ENCODE data around the gene RORB.

RORB gene

GRCh38 chr9:74501570-74501969, 4.4 kb downstream of the RORB start:
- no peak overlapping the region for H3K18ac ChIP-seq (ENCODE audit: low read length)
- no peak overlapping the region for H3K4me2 ChIP-seq (ENCODE audit: low read length)
- H2AK5ac ChIP-seq (ENCODE audit: low read length) = no peak overlapping the region
- H3K27ac ChIP-seq (ENCODE audit: low read depth, low read length) = no peak overlapping the region
- H2BK5ac ChIP-seq (ENCODE audit: low read length) = no peak overlapping the region
- H2BK15ac ChIP-seq (replicated peaks; ENCODE audit: low read depth) = no peak overlapping the region
- no peak overlapping the region for H3K56ac ChIP-seq (ENCODE audit: low read length)
- no peak for DNase-seq
- no peak overlapping the region for H3K9ac ChIP-seq (ENCODE audit: low read length)
- H3K36me3 ChIP-seq (ENCODE audit: control insufficient read depth, insufficient read depth, low read length) = no peaks in the 10 kb centered on the region
- no peak overlapping the region for H3K4ac ChIP-seq (ENCODE audit: low read depth, low read length)
- H3K4me3 ChIP-seq (ENCODE audit: low read length) = no peak overlapping the region
- H2BK120ac ChIP-seq (ENCODE audit: low read depth, low read length) = no peak overlapping the region
- H4K8ac ChIP-seq (ENCODE audit: low read depth, low read length) = no peak overlapping the region
- H3K23ac ChIP-seq (ENCODE audit: low read length) = no peak overlapping the region
- peaks cover 3% of the 10 kb centered on the region for H3K4me1 ChIP-seq (ENCODE audit: control insufficient read depth, low read depth, low read length)
- H3K27me3 ChIP-seq (ENCODE audit: insufficient read depth, low read length, poor library complexity) = peaks cover 11% of the 10 kb centered on the region
- H3K79me2 ChIP-seq (ENCODE audit: control insufficient read depth, insufficient read depth, low read length) = no peaks in the 10 kb centered on the region
- WGBS (ENCODE audit: extremely low coverage, insufficient coverage, low lambda C conversion rate) = no CpG with 5 or more reads among the region's 2 CpGs
- no peaks in the 10 kb centered on the region for H3K79me1 ChIP-seq (ENCODE audit: low read length)
- no peak overlapping the region for H4K5ac ChIP-seq (ENCODE audit: low read length)

- no peaks in the 10 kb centered on the region for H3K36me3 ChIP-seq (ENCODE audit: control insufficient read depth, insufficient read depth, low read length)
- H2BK15ac ChIP-seq (replicated peaks; ENCODE audit: low read depth) = no peak overlapping the region
- H4K8ac ChIP-seq (ENCODE audit: low read depth, low read length) = no peak overlapping the region
- no peaks in the 10 kb centered on the region for H3K79me1 ChIP-seq (ENCODE audit: low read length)
- DNase-seq = no peak
- H3K27ac ChIP-seq (ENCODE audit: low read depth, low read length) = no peak overlapping the region
- H3K27me3 ChIP-seq (ENCODE audit: insufficient read depth, low read length, poor library complexity) = peaks cover 11% of the 10 kb centered on the region
- no peak overlapping the region for H3K4ac ChIP-seq (ENCODE audit: low read depth, low read length)
- no peak overlapping the region for H2AK5ac ChIP-seq (ENCODE audit: low read length)
- H3K4me1 ChIP-seq (ENCODE audit: control insufficient read depth, low read depth, low read length) = peaks cover 3% of the 10 kb centered on the region
- H2BK120ac ChIP-seq (ENCODE audit: low read depth, low read length) = no peak overlapping the region
- no peak overlapping the region for H3K9ac ChIP-seq (ENCODE audit: low read length)
- no peak overlapping the region for H3K4me2 ChIP-seq (ENCODE audit: low read length)
- no peak overlapping the region for H4K5ac ChIP-seq (ENCODE audit: low read length)
- no peaks in the 10 kb centered on the region for H3K79me2 ChIP-seq (ENCODE audit: control insufficient read depth, insufficient read depth, low read length)
- H3K4me3 ChIP-seq (ENCODE audit: low read length) = no peak overlapping the region
- H3K18ac ChIP-seq (ENCODE audit: low read length) = no peak overlapping the region
- no peak overlapping the region for H2BK5ac ChIP-seq (ENCODE audit: low read length)
- no peak overlapping the region for H3K56ac ChIP-seq (ENCODE audit: low read length)
- WGBS (ENCODE audit: extremely low coverage, insufficient coverage, low lambda C conversion rate) = no CpG with 5 or more reads among the region's 4 CpGs
- no peak overlapping the region for H3K23ac ChIP-seq (ENCODE audit: low read length)
Measured at GRCh38 chr9:74503219-74503618, 6.1 kb downstream of the RORB start.

- no peak overlapping the region for H2BK5ac ChIP-seq (ENCODE audit: low read length)
Measured at GRCh38 chr9:74503666-74504065, 6.5 kb downstream of the RORB start.

GRCh38 chr9:74511333-74511732, 14.2 kb downstream of the RORB start:
- Histone ChIP-seq H3K4me1 (ENCODE audit: control insufficient read depth, low read depth, low read length) (no peaks in the 10 kb centered on the region), H2BK15ac (replicated peaks; ENCODE audit: low read depth) (no peak overlapping the region), H3K23ac (ENCODE audit: low read length) (no peak overlapping the region), H3K4me3 (ENCODE audit: low read length) (no peak overlapping the region), H4K5ac (ENCODE audit: low read length) (no peak overlapping the region), H3K56ac (ENCODE audit: low read length) (no peak overlapping the region), H3K27ac (ENCODE audit: low read depth, low read length) (no peak overlapping the region), H4K8ac (ENCODE audit: low read depth, low read length) (no peak overlapping the region), H3K4ac (ENCODE audit: low read depth, low read length) (no peak overlapping the region), H3K18ac (ENCODE audit: low read length) (no peak overlapping the region), H2BK5ac (ENCODE audit: low read length) (no peak overlapping the region), H3K9ac (ENCODE audit: low read length) (no peak overlapping the region), H2AK5ac (ENCODE audit: low read length) (no peak overlapping the region), H3K79me2 (ENCODE audit: control insufficient read depth, insufficient read depth, low read length) (no peaks in the 10 kb centered on the region), H3K36me3 (ENCODE audit: control insufficient read depth, insufficient read depth, low read length) (no peaks in the 10 kb centered on the region), H3K79me1 (ENCODE audit: low read length) (no peaks in the 10 kb centered on the region), H3K4me2 (ENCODE audit: low read length) (no peak overlapping the region), H3K27me3 (ENCODE audit: insufficient read depth, low read length, poor library complexity) (no peaks in the 10 kb centered on the region), H2BK120ac (ENCODE audit: low read depth, low read length) (no peak overlapping the region)
- DNase-seq = no peak
- WGBS (ENCODE audit: extremely low coverage, insufficient coverage, low lambda C conversion rate) = no CpG with 5 or more reads among the region's 2 CpGs

More at GRCh38 chr9:74503666-74504065, 6.5 kb downstream of the RORB start:
- no peak overlapping the region for H3K56ac ChIP-seq (ENCODE audit: low read length)
- no peak overlapping the region for H2BK15ac ChIP-seq (replicated peaks; ENCODE audit: low read depth)
- no peaks in the 10 kb centered on the region for H3K79me2 ChIP-seq (ENCODE audit: control insufficient read depth, insufficient read depth, low read length)
- WGBS (ENCODE audit: extremely low coverage, insufficient coverage, low lambda C conversion rate) = no CpG with 5 or more reads among the region's 3 CpGs
- no peak overlapping the region for H3K27ac ChIP-seq (ENCODE audit: low read depth, low read length)
- no peak for DNase-seq
- H4K8ac ChIP-seq (ENCODE audit: low read depth, low read length) = no peak overlapping the region
- H3K4me3 ChIP-seq (ENCODE audit: low read length) = no peak overlapping the region
- no peak overlapping the region for H3K4me2 ChIP-seq (ENCODE audit: low read length)
- H3K4me1 ChIP-seq (ENCODE audit: control insufficient read depth, low read depth, low read length) = peaks cover 3% of the 10 kb centered on the region
- no peak overlapping the region for H2AK5ac ChIP-seq (ENCODE audit: low read length)
- H3K9ac ChIP-seq (ENCODE audit: low read length) = no peak overlapping the region
- H4K5ac ChIP-seq (ENCODE audit: low read length) = no peak overlapping the region
- H3K79me1 ChIP-seq (ENCODE audit: low read length) = no peaks in the 10 kb centered on the region
- no peak overlapping the region for H2BK120ac ChIP-seq (ENCODE audit: low read depth, low read length)
- no peak overlapping the region for H3K4ac ChIP-seq (ENCODE audit: low read depth, low read length)
- no peaks in the 10 kb centered on the region for H3K36me3 ChIP-seq (ENCODE audit: control insufficient read depth, insufficient read depth, low read length)
- H3K27me3 ChIP-seq (ENCODE audit: insufficient read depth, low read length, poor library complexity) = peaks cover 11% of the 10 kb centered on the region
- no peak overlapping the region for H3K18ac ChIP-seq (ENCODE audit: low read length)
- no peak overlapping the region for H3K23ac ChIP-seq (ENCODE audit: low read length)

- Histone ChIP-seq H4K5ac (ENCODE audit: low read length) (no peak overlapping the region), H3K9ac (ENCODE audit: low read length) (no peak overlapping the region), H3K18ac (ENCODE audit: low read length) (no peak overlapping the region), H3K79me1 (ENCODE audit: low read length) (no peaks in the 10 kb centered on the region), H3K27me3 (ENCODE audit: insufficient read depth, low read length, poor library complexity) (no peaks in the 10 kb centered on the region), H3K36me3 (ENCODE audit: control insufficient read depth, insufficient read depth, low read length) (no peaks in the 10 kb centered on the region), H4K8ac (ENCODE audit: low read depth, low read length) (no peak overlapping the region), H3K4ac (ENCODE audit: low read depth, low read length) (no peak overlapping the region), H3K79me2 (ENCODE audit: control insufficient read depth, insufficient read depth, low read length) (no peaks in the 10 kb centered on the region), H3K23ac (ENCODE audit: low read length) (no peak overlapping the region), H3K4me2 (ENCODE audit: low read length) (no peak overlapping the region), H3K56ac (ENCODE audit: low read length) (no peak overlapping the region), H2BK5ac (ENCODE audit: low read length) (no peak overlapping the region), H2BK15ac (replicated peaks; ENCODE audit: low read depth) (no peak overlapping the region), H3K4me1 (ENCODE audit: control insufficient read depth, low read depth, low read length) (no peaks in the 10 kb centered on the region), H3K27ac (ENCODE audit: low read depth, low read length) (no peak overlapping the region), H3K4me3 (ENCODE audit: low read length) (no peak overlapping the region), H2AK5ac (ENCODE audit: low read length) (no peak overlapping the region), H2BK120ac (ENCODE audit: low read depth, low read length) (no peak overlapping the region)
- WGBS (ENCODE audit: extremely low coverage, insufficient coverage, low lambda C conversion rate) = no CpG with 5 or more reads among the region's 1 CpG
- DNase-seq = no peak
Measured at GRCh38 chr9:74512416-74512815, 15.3 kb downstream of the RORB start.

- Histone ChIP-seq H4K8ac (ENCODE audit: low read depth, low read length) (no peak overlapping the region), H3K27me3 (ENCODE audit: insufficient read depth, low read length, poor library complexity) (no peaks in the 10 kb centered on the region), H3K79me1 (ENCODE audit: low read length) (no peaks in the 10 kb centered on the region), H2BK120ac (ENCODE audit: low read depth, low read length) (no peak overlapping the region), H3K4me2 (ENCODE audit: low read length) (no peak overlapping the region), H3K56ac (ENCODE audit: low read length) (no peak overlapping the region), H3K23ac (ENCODE audit: low read length) (no peak overlapping the region), H3K4me1 (ENCODE audit: control insufficient read depth, low read depth, low read length) (no peaks in the 10 kb centered on the region), H3K4me3 (ENCODE audit: low read length) (no peak overlapping the region), H3K4ac (ENCODE audit: low read depth, low read length) (no peak overlapping the region), H2BK15ac (replicated peaks; ENCODE audit: low read depth) (no peak overlapping the region), H3K79me2 (ENCODE audit: control insufficient read depth, insufficient read depth, low read length) (no peaks in the 10 kb centered on the region), H4K5ac (ENCODE audit: low read length) (no peak overlapping the region), H2BK5ac (ENCODE audit: low read length) (no peak overlapping the region), H3K36me3 (ENCODE audit: control insufficient read depth, insufficient read depth, low read length) (no peaks in the 10 kb centered on the region), H3K27ac (ENCODE audit: low read depth, low read length) (no peak overlapping the region), H3K18ac (ENCODE audit: low read length) (no peak overlapping the region), H2AK5ac (ENCODE audit: low read length) (no peak overlapping the region), H3K9ac (ENCODE audit: low read length) (no peak overlapping the region)
- DNase-seq = no peak
- no CpG with 5 or more reads among the region's 4 CpGs for WGBS (ENCODE audit: extremely low coverage, insufficient coverage, low lambda C conversion rate)
Measured at GRCh38 chr9:74513221-74513620, 16.1 kb downstream of the RORB start.
